GM19043 (cell line): ENCODE results near the gene C11orf91.
"Not testable (repeated sequence)": the region's sequence is repeated elsewhere in the genome, so short reads cannot be mapped to it uniquely, and the experiment has no call there.

Experiments
- ATAC-seq: cut with Tn5 transposase; IDR thresholded peaks from one replicate; pipeline ENCODE4 v1.9.1; 2021; ENCODE audit warnings: low read depth; ENCODE audit not compliant: unreplicated experiment

The C11orf91 gene, protein sequence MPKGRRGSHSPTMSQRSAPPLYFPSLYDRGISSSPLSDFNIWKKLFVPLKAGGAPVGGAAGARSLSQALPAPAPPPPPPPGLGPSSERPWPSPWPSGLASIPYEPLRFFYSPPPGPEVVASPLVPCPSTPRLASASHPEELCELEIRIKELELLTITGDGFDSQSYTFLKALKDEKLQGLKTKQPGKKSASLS

DNA sequence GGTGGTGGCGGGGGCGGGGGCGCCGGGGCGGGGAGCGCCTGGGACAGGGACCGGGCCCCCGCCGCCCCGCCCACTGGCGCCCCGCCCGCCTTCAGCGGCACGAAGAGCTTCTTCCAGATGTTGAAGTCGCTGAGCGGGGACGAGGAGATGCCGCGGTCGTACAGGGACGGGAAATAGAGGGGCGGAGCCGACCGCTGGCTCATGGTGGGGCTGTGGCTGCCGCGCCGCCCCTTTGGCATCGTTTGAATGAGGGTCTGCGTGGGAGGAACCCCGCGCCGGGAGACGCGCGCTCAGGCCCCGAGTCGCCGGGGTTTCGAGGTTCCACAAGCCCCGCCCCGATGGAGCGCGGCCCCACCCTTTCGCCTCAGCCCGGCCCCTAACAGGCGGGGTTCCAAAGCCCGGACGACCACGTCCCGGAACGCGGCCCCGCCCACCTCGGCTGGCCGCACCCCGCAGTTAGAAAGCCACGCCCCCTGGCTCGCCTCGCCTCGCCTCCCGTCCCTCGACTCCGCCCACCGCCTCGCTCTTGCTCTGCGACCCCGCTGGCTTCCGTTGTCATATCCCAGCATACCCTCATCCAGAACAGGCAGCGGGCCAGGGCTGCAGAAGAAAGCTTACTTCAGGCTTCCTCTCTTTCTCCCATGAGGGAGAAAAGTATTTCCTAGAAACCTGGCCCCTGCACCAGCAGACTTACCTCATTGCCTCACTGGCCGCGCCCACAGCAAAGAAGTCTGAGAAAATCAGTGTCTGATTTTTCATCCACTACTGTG lies at the start of gene C11orf91:
Gene C11orf91 (minus strand): TSS at position 325 of the 770 bp plus-strand sequence. CDS start 86 bp downstream, at position 239.
- peak; percentile 89 for ATAC-seq

GRCh38 chr11:33747979-33748378 lies 47.4 kb upstream of the C11orf91 start:
- no peak for ATAC-seq

- ATAC-seq = no peak
Measured at GRCh38 chr11:33743291-33743690, 42.7 kb upstream of the C11orf91 start.

GRCh38 chr11:33742249-33742851 lies 41.7 kb upstream of the C11orf91 start:
- peak; percentile 62 for ATAC-seq

DNA sequence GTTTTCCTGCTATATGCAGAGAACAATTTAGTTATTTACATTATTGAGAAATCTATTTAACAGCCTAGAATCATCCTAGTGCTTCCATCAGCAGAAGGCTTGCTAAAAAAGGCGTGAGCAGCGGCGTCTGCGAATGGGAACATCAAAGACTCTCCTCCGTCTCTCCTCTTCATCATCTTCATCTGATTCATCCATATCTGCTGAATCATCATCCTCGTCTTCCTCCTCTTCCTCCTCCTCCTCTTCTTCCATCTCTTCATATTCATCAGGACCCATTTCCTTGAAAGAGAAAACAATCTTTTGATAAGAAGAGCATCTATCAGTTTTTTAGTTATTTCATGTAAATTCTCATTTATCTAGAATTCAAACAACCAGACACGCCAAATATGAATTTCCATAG lies 41.2 kb upstream of the C11orf91 start:
- no peak for ATAC-seq

DNA sequence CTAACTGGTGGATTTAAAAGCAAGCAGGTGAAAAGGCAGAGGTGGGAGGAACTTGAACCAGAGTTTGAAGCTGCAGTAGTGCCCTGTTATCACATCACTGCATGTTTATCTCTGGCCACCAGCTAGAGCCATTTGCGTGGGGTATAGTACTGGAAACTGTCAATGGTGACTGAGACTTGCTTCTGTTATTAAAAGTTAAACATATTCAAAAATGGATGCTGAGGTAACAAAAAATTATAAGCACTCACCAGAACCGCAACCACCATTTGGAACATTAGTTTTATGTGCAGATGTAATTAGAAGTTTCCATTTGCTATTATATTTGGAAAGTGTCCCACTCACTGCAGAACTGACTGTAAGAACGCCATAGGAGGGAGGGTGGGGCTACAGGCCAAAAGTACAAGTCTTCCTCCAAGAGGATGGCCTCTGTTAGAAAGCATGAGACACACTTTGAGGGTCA lies 36.8 kb upstream of the C11orf91 start:
- no peak for ATAC-seq

DNA sequence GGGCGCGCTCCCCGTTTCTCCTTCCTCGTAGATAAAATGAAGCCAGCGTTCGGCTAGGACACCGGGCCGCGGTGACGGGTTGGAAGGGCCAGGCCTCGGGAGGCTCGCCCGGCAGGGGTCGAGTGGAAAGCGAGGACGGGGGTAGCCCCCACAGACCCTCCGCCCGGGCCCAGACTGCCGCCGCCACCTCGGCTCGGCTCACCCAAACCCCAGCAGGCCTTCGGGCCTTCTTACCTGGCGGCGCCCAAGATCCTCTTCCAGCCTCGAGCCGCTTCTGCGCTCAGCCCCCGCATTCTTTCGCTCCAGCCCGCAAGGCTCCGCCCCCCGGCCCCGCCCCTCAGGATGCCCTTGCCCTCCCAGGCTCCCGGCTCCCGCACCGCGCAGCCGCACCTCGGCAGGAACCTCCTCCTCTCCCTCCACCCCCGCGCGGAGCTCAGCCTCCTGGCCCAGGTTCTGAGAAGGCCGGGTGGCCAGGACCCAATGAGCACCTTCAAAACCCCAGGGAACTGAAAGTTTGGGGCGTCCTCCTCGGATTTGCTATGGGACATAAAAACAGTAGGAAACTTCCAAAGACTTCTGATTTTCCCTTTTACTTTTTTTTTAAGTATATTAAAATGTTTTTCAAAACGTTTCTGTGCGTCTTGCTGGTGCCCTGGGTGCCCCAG lies 35.7 kb upstream of the C11orf91 start, which contains the start of gene CD59:
Gene CD59 (minus strand): TSS at position 276 of the 665 bp plus-strand sequence. CDS start 13,978 bp downstream, outside the sequence.
- ATAC-seq = peak; percentile 45

GRCh38 chr11:33735271-33736147 lies 34.9 kb upstream of the C11orf91 start:
- peak; percentile 49 for ATAC-seq

GRCh38 chr11:33734441-33735270 lies 34.0 kb upstream of the C11orf91 start:
- no peak for ATAC-seq

- no peak for ATAC-seq
Measured at GRCh38 chr11:33733980-33734379, 33.4 kb upstream of the C11orf91 start.

GRCh38 chr11:33731723-33732531 lies 31.3 kb upstream of the C11orf91 start:
- no peak for ATAC-seq

DNA sequence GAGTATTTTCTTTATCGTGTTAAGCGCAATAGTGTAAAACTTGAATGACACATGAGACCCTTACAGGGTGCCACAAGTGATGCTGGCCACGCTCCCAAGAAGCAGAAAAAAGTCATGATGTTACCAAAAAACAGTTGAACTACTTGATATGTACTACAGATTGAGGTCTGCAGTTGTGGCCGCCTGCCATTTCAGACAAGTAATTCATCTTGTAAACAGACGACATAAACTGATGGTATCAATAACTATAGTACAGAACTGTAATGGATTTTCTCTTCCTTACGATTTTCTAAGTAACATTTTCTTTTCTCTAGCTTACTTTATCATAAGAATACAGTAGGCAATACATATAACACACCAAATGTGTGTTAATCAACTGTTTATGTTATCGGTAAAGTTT lies 30.1 kb upstream of the C11orf91 start:
- no peak for ATAC-seq

DNA sequence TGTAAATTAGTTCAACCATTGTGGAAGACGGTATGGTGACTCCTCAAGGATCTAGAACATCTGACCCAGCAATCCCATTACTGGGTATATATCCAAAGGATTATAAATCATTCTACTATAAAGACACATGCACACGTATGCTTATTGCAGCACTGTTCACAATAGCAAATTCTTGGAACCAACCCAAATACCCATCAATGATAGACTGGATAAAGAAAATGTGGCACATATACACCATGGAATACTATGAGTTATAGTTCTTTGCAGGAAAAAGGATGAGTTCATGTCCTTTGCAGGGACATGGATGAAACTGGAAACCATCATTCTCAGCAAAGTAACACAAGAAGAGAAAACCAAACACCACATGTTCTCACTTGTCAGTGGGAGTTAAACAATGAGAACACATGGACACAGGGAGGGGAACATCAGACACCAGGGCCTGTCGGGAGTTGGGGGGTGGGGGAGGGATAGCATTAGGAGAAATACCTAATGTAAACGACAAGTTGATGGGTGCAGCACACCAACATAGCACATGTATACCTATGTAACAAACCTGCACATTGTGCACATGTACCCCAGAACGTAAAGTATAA lies 28.5 kb upstream of the C11orf91 start:
- ATAC-seq = not testable (repeated sequence)

DNA sequence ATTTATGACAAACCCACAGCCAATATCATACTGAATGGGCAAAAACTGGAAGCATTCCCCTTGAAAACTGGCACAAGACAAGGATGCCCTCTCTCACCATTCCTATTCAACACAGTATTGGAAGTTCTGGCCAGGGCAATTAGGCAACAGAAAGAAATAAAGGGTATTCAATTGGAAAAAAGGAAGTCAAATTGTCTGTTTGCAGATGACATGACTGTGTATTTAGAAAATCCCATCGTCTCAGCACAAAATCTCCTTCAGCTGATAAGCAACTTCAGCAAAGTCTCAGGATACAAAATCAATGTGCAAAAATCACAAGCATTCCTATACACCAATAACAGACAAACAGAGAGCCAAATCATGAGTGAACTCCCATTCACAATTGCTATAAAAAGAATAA lies 26.9 kb upstream of the C11orf91 start:
- ATAC-seq = not testable (repeated sequence)

DNA sequence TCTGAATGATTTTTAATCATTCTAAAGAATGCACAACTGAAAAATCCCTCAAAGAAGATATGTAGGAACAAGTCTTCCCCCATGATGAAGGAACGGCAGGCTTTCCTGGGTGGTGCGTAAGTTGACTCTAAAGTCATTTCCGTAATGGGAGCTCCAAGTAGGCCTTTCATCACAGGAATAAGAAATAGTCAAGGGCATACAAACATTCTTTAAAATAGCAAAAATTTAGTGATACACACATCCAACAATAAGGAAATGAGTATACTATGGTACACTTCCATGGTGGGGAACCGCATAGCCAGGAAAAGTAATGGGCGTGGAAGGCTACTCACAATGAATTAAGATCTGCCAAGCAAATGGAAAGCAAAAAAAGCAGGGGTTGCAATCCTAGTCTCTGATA lies 24.9 kb upstream of the C11orf91 start:
- no peak for ATAC-seq

DNA sequence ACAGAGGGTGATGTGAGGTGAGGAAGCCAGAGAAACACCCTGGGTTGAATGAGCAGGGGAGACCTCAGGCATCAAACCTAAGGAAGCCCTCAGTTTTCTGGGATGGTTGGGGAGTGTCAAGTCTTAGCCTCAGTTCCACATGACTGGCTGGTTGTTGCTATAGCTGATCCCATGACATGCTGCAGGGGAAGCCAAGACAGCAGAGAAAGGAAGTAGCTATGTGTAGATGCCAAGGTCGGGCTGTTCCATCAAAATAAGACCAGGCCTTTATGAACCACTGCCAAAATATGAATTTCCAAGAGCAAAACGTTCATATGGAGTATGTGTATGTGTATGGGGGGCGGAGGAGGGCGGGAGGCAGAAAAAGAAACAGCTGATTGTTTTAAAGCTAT lies 24.0 kb upstream of the C11orf91 start:
- no peak for ATAC-seq

DNA sequence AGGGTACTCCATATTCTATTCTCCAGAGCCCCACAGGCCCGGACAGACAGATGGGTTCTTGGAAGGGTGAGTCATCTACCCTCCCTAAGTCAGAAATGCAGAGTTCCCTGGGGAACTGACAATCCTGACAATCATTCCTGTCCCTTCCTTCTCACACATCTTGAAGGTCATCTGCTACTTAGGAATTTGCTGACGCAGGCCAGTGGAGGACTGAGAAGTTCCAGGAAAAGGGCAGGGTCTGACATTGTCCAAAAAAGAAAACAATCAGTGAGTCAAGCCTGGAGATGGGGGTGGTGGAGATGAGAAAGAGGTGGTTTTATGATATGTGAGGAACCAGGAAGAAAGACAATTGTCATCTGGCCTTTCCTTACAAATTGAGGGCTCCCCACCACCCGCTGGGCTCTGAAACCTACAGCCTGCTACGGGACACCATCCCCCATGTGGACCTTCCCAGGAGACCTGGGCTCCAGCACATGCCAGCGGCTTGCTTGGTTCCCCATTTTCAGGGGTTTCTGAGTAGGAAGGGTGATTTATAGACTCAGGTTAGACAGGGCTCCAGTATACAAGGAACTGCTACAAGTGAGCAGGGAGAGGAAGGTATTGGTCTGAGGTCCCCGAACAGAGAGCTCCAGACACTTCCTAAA lies 22.7 kb upstream of the C11orf91 start:
- no peak for ATAC-seq
